ENCODE measurements around the gene TMEM154. TPM values are rescaled to one million over a fixed set of nuclear protein-coding genes. Genes with fewer than 3 reads are reported as not detected.

The TMEM154 gene
- polyA plus RNA-seq, 1 of the 3 experiments (the other 2 are of a cell fraction) = 0.58 TPM

DNA sequence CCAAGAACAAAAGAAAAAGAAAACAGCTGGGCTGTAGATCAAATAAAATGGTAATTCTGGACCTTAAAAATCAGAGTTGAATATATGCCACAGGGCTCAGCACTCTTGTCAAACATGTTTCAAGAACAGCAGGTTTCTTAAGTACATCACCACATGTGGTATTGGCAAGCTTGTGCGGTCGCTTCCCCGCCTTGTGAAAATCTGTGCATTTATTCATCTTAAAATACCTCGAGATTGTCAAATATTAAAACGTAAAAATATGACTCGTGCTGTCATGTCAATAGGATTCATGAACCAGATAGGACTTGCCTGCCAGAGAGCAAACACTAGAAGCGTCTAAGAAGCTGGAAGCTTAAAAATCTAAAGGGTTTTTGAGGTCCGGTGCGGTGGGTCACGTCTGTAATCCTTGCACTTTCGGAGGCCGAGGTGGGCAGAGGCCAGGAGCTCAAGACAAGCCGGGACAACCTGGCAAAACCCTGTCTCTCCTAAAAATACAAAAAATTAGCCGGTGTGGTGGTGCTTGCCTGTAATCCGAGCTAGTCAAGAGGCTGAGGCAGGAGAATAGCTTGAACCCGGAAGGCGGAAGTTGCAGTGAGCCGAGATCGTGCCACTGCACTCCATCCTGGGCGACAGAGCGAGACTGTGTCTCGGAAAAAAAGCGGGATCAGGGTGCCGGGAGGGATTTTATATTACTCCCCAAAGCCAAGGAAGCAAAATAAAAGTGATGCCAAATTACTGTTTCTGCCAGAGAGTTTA is 40.2 kb upstream of the TMEM154 start:
- Histone ChIP-seq H3K27ac (ENCODE audit: low read depth in 2 of 2, low read length in 1 of 2) (no peak overlapping the region), H3K4me2 (no peak overlapping the region), H3K9me3 (no peaks in the 10 kb centered on the region), H3K4me3 (ENCODE audit: low read depth in 2 of 2, low read length in 1 of 2) (no peak overlapping the region), H3K9ac (no peak overlapping the region), H2AFZ (ENCODE audit: low read depth) (no peak overlapping the region), H3K36me3 (replicated peaks in 1 of 2; ENCODE audit: control insufficient read depth in 1 of 2, insufficient read depth in 2 of 2, low read length in 1 of 2) (no peaks in the 10 kb centered on the region), H3K27me3 (ENCODE audit: insufficient read depth) (no peaks in the 10 kb centered on the region), H3F3A (replicated peaks; ENCODE audit: insufficient read depth) (no peaks in the 10 kb centered on the region), H3K4me1 (ENCODE audit: control insufficient read depth in 1 of 2, insufficient read depth in 2 of 2, low read depth in 1 of 2, low read length in 1 of 2) (no peaks in the 10 kb centered on the region), H3K9me2 (no peaks in the 10 kb centered on the region), H4K20me1 (ENCODE audit: insufficient read depth) (no peaks in the 10 kb centered on the region), H3K79me2 (ENCODE audit: insufficient read depth) (no peaks in the 10 kb centered on the region)
- ChIA-PET CTCF (interaction anchor here (0.7 kb wide), 2 partner anchors 42 to 312 kb away, joined by 3 read pairs; no protein-coding TSS in a partner anchor), POLR2A (no interaction called here)
- 71% methylated on average over 24 of the region's 24 CpGs for WGBS (ENCODE audit: low lambda C conversion rate)
- no peak for TF ChIP-seq RCOR1 (IDR thresholded peaks at IDR 0.05; ENCODE audit: low read length)
- no peak for TF ChIP-seq ELF1 (IDR thresholded peaks at IDR 0.05)
- no peak for TF ChIP-seq IRF3 (IDR thresholded peaks at IDR 0.05; ENCODE audit: low read depth, low read length)
- no peak for TF ChIP-seq YY1 (IDR thresholded peaks at IDR 0.05; ENCODE audit: low read depth)
- TF ChIP-seq NRF1 (IDR thresholded peaks at IDR 0.05; ENCODE audit: low read depth, low read length) = no peak
- TF ChIP-seq SIN3A (IDR thresholded peaks at IDR 0.05; ENCODE audit: borderline replicate concordance, low read depth, low read length) = no peak
- no peak for TF ChIP-seq CHD2 (IDR thresholded peaks at IDR 0.05; ENCODE audit: low read length, partially characterized antibody)
- no peak for TF ChIP-seq JUND (IDR thresholded peaks at IDR 0.05)
- TF ChIP-seq GATA2 (CRISPR knock-in tag; IDR thresholded peaks at IDR 0.05) = no peak
- no peak for TF ChIP-seq GABPA (IDR thresholded peaks at IDR 0.05; ENCODE audit: low read depth)
- no peak for DNase-seq

- Histone ChIP-seq H3K36me3 (replicated peaks in 1 of 2; ENCODE audit: control insufficient read depth in 1 of 2, insufficient read depth in 2 of 2, low read length in 1 of 2) (no peaks in the 10 kb centered on the region), H3K9me2 (no peaks in the 10 kb centered on the region), H3K9me3 (no peaks in the 10 kb centered on the region), H3K27me3 (ENCODE audit: insufficient read depth) (no peaks in the 10 kb centered on the region), H3F3A (replicated peaks; ENCODE audit: insufficient read depth) (no peaks in the 10 kb centered on the region), H2AFZ (ENCODE audit: low read depth) (no peak overlapping the region), H4K20me1 (ENCODE audit: insufficient read depth) (no peaks in the 10 kb centered on the region), H3K4me3 (ENCODE audit: low read depth in 2 of 2, low read length in 1 of 2) (no peak overlapping the region), H3K4me2 (no peak overlapping the region), H3K9ac (no peak overlapping the region), H3K27ac (ENCODE audit: low read depth in 2 of 2, low read length in 1 of 2) (no peak overlapping the region), H3K79me2 (ENCODE audit: insufficient read depth) (no peaks in the 10 kb centered on the region), H3K4me1 (ENCODE audit: control insufficient read depth in 1 of 2, insufficient read depth in 2 of 2, low read depth in 1 of 2, low read length in 1 of 2) (no peaks in the 10 kb centered on the region)
- ChIA-PET CTCF (interaction anchor here (0.6 to 0.7 kb wide), 2 partner anchors 10 to 41 kb away, joined by 3 read pairs; no protein-coding TSS in a partner anchor), POLR2A (no interaction called here)
- 89% methylated on average over 1 of the region's 1 CpG for WGBS (ENCODE audit: low lambda C conversion rate)
- TF ChIP-seq YY1 (IDR thresholded peaks at IDR 0.05; ENCODE audit: low read depth) (no peak), EZH2phosphoT487 (IDR thresholded peaks at IDR 0.05; ENCODE audit: borderline replicate concordance, low read depth) (no peak), SMC3 (IDR thresholded peaks at IDR 0.05; ENCODE audit: low read depth, low read length) (no peak)
- TF ChIP-seq, protein P1, sequence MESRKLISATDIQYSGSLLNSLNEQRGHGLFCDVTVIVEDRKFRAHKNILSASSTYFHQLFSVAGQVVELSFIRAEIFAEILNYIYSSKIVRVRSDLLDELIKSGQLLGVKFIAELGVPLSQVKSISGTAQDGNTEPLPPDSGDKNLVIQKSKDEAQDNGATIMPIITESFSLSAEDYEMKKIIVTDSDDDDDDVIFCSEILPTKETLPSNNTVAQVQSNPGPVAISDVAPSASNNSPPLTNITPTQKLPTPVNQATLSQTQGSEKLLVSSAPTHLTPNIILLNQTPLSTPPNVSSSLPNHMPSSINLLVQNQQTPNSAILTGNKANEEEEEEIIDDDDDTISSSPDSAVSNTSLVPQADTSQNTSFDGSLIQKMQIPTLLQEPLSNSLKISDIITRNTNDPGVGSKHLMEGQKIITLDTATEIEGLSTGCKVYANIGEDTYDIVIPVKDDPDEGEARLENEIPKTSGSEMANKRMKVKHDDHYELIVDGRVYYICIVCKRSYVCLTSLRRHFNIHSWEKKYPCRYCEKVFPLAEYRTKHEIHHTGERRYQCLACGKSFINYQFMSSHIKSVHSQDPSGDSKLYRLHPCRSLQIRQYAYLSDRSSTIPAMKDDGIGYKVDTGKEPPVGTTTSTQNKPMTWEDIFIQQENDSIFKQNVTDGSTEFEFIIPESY (IDR thresholded peaks at IDR 0.05; ENCODE audit: borderline replicate concordance, low read depth) = no peak
- no peak for DNase-seq
These were observed 39.5 kb upstream of the TMEM154 start for GRCh38 chr4:152719291-152719690.
